Prostate gland (tissue), 1 donor: ENCODE results near the gene CDC14B.

Experiments
- POLR2A ChIP-seq: fragments of 450-650 bp; IDR thresholded peaks from one replicate; pipeline ENCODE4 v1.6.1; 2016; ENCODE audit warnings: antibody characterized with exemption, mild to moderate bottlenecking
- POLR2AphosphoS5 ChIP-seq: sonication (generic); formaldehyde crosslinking; IDR thresholded peaks from one replicate; pipeline ENCODE4 v1.6.1; 2017; ENCODE audit warnings: antibody characterized with exemption

DNA sequence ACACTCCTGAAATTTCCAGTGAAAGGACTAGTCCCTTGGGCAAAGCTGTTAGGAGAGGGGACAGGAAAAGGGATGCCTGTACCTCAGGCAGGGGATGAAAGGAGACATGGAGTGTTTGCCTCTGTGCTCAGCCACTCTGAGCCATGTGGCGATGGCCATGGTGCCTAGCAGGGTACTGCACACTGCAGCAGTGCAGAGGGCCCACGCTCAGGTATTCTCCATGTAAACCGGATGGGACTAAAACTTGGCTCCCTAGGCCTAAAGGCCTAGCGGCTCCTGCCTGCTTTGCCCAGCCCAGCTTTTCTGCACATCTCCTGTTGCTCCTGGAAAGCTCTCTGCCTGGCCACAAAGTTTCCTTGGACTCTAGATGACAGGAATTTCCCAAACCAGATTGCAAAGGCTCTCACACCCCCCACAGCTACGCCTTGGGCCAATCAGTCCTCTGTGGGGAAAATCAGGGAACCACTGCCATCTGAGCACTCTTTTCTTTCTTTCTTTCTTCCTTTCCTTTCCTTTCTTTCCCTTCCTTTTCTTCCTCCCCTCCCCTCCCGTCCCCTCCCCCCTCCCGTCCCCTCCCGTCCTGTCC, 125.3 kb downstream of the CDC14B start:
- TF ChIP-seq POLR2A (no peak), POLR2AphosphoS5 (no peak)
